22Rv1 (cell line): ENCODE data around the gene SPATA13.

Source experiments
- ZFX ChIP-seq: fragments of 450-650 bp; IDR thresholded peaks from 2 replicates; pipeline ENCODE4 v1.6.1; 2017; ENCODE audit warnings: antibody characterized with exemption, borderline replicate concordance
- TF ChIP-seq, protein P1 (sequence below): fragments of 450-650 bp; IDR thresholded peaks from 2 replicates; pipeline ENCODE4 v1.5.1; 2017; ENCODE audit warnings: mild to moderate bottlenecking

DNA sequence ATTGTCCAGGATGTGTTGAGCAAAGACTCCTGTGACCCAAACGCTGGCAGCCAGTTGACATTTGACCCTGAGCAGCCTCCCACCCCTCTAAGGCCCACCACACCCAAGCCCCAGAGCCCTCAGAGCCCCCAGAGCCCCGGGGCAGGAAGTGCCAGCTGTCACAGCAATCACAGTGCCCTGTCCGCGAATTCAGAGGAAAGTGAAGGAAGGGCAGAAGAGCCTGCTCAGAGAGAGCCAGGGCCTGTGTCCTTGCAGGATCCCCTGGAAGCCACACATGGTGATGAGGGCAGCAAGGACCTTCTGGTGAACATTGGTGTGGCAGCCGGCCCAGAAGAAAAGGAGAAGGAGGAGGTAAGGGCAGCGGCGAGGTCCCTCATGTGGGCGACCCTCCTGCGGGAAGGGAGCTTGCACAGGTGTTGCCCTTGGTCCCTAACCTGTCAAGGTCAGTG, 63.7 kb downstream of the SPATA13 start:
- TF ChIP-seq, protein P1, sequence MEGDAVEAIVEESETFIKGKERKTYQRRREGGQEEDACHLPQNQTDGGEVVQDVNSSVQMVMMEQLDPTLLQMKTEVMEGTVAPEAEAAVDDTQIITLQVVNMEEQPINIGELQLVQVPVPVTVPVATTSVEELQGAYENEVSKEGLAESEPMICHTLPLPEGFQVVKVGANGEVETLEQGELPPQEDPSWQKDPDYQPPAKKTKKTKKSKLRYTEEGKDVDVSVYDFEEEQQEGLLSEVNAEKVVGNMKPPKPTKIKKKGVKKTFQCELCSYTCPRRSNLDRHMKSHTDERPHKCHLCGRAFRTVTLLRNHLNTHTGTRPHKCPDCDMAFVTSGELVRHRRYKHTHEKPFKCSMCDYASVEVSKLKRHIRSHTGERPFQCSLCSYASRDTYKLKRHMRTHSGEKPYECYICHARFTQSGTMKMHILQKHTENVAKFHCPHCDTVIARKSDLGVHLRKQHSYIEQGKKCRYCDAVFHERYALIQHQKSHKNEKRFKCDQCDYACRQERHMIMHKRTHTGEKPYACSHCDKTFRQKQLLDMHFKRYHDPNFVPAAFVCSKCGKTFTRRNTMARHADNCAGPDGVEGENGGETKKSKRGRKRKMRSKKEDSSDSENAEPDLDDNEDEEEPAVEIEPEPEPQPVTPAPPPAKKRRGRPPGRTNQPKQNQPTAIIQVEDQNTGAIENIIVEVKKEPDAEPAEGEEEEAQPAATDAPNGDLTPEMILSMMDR, result no peak
- no peak for TF ChIP-seq ZFX
